ENCODE data around the gene RIF1.

GRCh38 chr2:151476287-151476686, 66.6 kb downstream of the RIF1 start:
- TF ChIP-seq EZH2 (IDR thresholded peaks at IDR 0.05; ENCODE audit: insufficient read depth, poor library complexity, severe bottlenecking) (no peak), EZH2phosphoT487 (IDR thresholded peaks at IDR 0.05; ENCODE audit: insufficient read depth, low read depth) (no peak)
